ENCODE results near the gene TNK2.
"Not testable (repeated sequence)": the region's sequence is repeated elsewhere in the genome, so short reads cannot be mapped to it uniquely, and the experiment has no call there.

Gene TNK2

GRCh38 chr3:195932418-195933043, 24.2 kb upstream of the TNK2 start:
- Mint-ChIP-seq H3K4me3 (no peak overlapping the region), H3K27me3 (no peaks in the 10 kb centered on the region), H3K27ac (peak overlapping the region in 1 of 2 donors; percentile 48), H3K4me1 (no peaks in the 10 kb centered on the region), H3K9me3 (no peaks in the 10 kb centered on the region)
- ATAC-seq (no peak), DNase-seq (no peak)

GRCh38 chr3:195931582-195932273, 23.4 kb upstream of the TNK2 start:
- DNase-seq (no peak), ATAC-seq (no peak)
- Mint-ChIP-seq H3K27me3 (no peaks in the 10 kb centered on the region), H3K9me3 (no peaks in the 10 kb centered on the region), H3K4me3 (no peak overlapping the region), H3K27ac (no peak overlapping the region), H3K4me1 (no peaks in the 10 kb centered on the region)

- H3K9me3 Mint-ChIP-seq, result no peaks in the 10 kb centered on the region
- H3K4me1 Mint-ChIP-seq, result no peaks in the 10 kb centered on the region
- no peak overlapping the region for H3K4me3 Mint-ChIP-seq
- no peak overlapping the region for H3K27ac Mint-ChIP-seq
- ATAC-seq (no peak), DNase-seq (no peak)
- H3K27me3 Mint-ChIP-seq, result no peaks in the 10 kb centered on the region
Measured at GRCh38 chr3:195929452-195929851, 21.1 kb upstream of the TNK2 start.

- Mint-ChIP-seq H3K4me3 (no peak overlapping the region), H3K27me3 (peaks cover 6% of the 10 kb centered on the region), H3K9me3 (no peaks in the 10 kb centered on the region), H3K27ac (no peak overlapping the region), H3K4me1 (no peaks in the 10 kb centered on the region)
- DNase-seq (no peak), ATAC-seq (no peak)
Measured at GRCh38 chr3:195921334-195921791, 13.0 kb upstream of the TNK2 start.

GRCh38 chr3:195918176-195918575, 9.8 kb upstream of the TNK2 start:
- DNase-seq (no peak), ATAC-seq (no peak)
- H3K9me3 Mint-ChIP-seq, result no peaks in the 10 kb centered on the region
- H3K27ac Mint-ChIP-seq, result no peak overlapping the region
- no peak overlapping the region for H3K4me3 Mint-ChIP-seq
- peaks cover 13% of the 10 kb centered on the region for H3K4me1 Mint-ChIP-seq
- peaks cover 6% of the 10 kb centered on the region for H3K27me3 Mint-ChIP-seq

GRCh38 chr3:195916991-195917390, 8.6 kb upstream of the TNK2 start:
- peak in 1 of 2 donors; percentile 5 for DNase-seq

GRCh38 chr3:195916291-195916690, 7.9 kb upstream of the TNK2 start:
- Mint-ChIP-seq H3K9me3 (no peaks in the 10 kb centered on the region), H3K4me1 (peaks cover 13% of the 10 kb centered on the region), H3K27ac (no peak overlapping the region), H3K4me3 (no peak overlapping the region), H3K27me3 (peaks cover 6% of the 10 kb centered on the region)
- DNase-seq, result peak in 1 of 2 donors; percentile 6
- no peak for ATAC-seq

More at GRCh38 chr3:195916991-195917390, 8.6 kb upstream of the TNK2 start:
- H3K9me3 Mint-ChIP-seq, result no peaks in the 10 kb centered on the region
- peaks cover 13% of the 10 kb centered on the region for H3K4me1 Mint-ChIP-seq
- no peak overlapping the region for H3K27ac Mint-ChIP-seq
- no peak overlapping the region for H3K4me3 Mint-ChIP-seq
- no peak for ATAC-seq
- H3K27me3 Mint-ChIP-seq, result peaks cover 6% of the 10 kb centered on the region

GRCh38 chr3:195914648-195915473, 6.5 kb upstream of the TNK2 start:
- DNase-seq (peak; percentile 91 to 95), ATAC-seq (peak; percentile 99)
- Mint-ChIP-seq H3K27me3 (peaks cover 6% of the 10 kb centered on the region), H3K9me3 (no peaks in the 10 kb centered on the region), H3K4me3 (peak overlapping the region; percentile 26 to 57), H3K27ac (peak overlapping the region; percentile 57 to 79), H3K4me1 (peaks cover 20% of the 10 kb centered on the region)

GRCh38 chr3:195914146-195914545, 5.8 kb upstream of the TNK2 start:
- peak overlapping the region in 1 of 2 donors; percentile 57 for H3K4me3 Mint-ChIP-seq
- ATAC-seq, H3K9me3 Mint-ChIP-seq, H3K27me3 Mint-ChIP-seq, DNase-seq: not testable (repeated sequence)
- peaks cover 20% of the 10 kb centered on the region for H3K4me1 Mint-ChIP-seq
- H3K27ac Mint-ChIP-seq, result peak overlapping the region in 1 of 2 donors; percentile 79

GRCh38 chr3:195913382-195913781, 5.0 kb upstream of the TNK2 start:
- Mint-ChIP-seq H3K27me3 (peaks cover 6% of the 10 kb centered on the region), H3K27ac (no peak overlapping the region), H3K9me3 (no peaks in the 10 kb centered on the region), H3K4me1 (peaks cover 21% of the 10 kb centered on the region), H3K4me3 (no peak overlapping the region)
- no peak for DNase-seq
- ATAC-seq, result no peak

- Mint-ChIP-seq H3K4me3 (no peak overlapping the region), H3K4me1 (peaks cover 34% of the 10 kb centered on the region), H3K27me3 (peaks cover 5% of the 10 kb centered on the region), H3K9me3 (no peaks in the 10 kb centered on the region), H3K27ac (no peak overlapping the region)
- no peak for DNase-seq
- ATAC-seq, result no peak
Measured at GRCh38 chr3:195911946-195912270, 3.6 kb upstream of the TNK2 start.

- ATAC-seq (no peak), DNase-seq (no peak)
- Mint-ChIP-seq H3K27me3 (no peaks in the 10 kb centered on the region), H3K9me3 (no peaks in the 10 kb centered on the region), H3K27ac (no peak overlapping the region), H3K4me3 (no peak overlapping the region), H3K4me1 (peaks cover 40% of the 10 kb centered on the region)
Measured at GRCh38 chr3:195911041-195911945, 2.9 kb upstream of the TNK2 start.

- H3K9me3 Mint-ChIP-seq, result no peaks in the 10 kb centered on the region
- ATAC-seq (no peak), DNase-seq (no peak)
- no peak overlapping the region for H3K27ac Mint-ChIP-seq
- H3K27me3 Mint-ChIP-seq, result no peaks in the 10 kb centered on the region
- peak overlapping the region; percentile 73 to 77 for H3K4me3 Mint-ChIP-seq
- peaks cover 48% of the 10 kb centered on the region for H3K4me1 Mint-ChIP-seq
Measured at GRCh38 chr3:195910499-195910845, 2.1 kb upstream of the TNK2 start.

GRCh38 chr3:195909644-195910498, 1.5 kb upstream of the TNK2 start:
- peaks cover 49% of the 10 kb centered on the region for H3K4me1 Mint-ChIP-seq
- H3K4me3 Mint-ChIP-seq, result peak overlapping the region; percentile 73 to 77
- H3K27ac Mint-ChIP-seq, result peak overlapping the region in 1 of 2 donors; percentile 7
- ATAC-seq (peak; percentile 60), DNase-seq (peak; percentile 82 to 84)
- H3K27me3 Mint-ChIP-seq, result no peaks in the 10 kb centered on the region
- no peaks in the 10 kb centered on the region for H3K9me3 Mint-ChIP-seq

Data from stimulated activated naive CD8-positive, alpha-beta T cell treated with anti-CD3 and anti-CD28 coated beads, Interleukin-15, amount 100 ng/mL, for 72 hours (primary cell).